ENCODE data around the gene SLC12A6.

GRCh38 chr15:34292621-34293020 is 45.0 kb downstream of the SLC12A6 start:
- TF ChIP-seq CTCF (IDR thresholded peaks at IDR 0.05) (no peak), REST (IDR thresholded peaks at IDR 0.05; ENCODE audit: insufficient read depth in 1 of 2, low read depth in 2 of 2, low read length in 1 of 2) (no peak), POLR2AphosphoS5 (IDR thresholded peaks at IDR 0.05; ENCODE audit: low read depth, low read length) (no peak), TCF7L2 (IDR thresholded peaks at IDR 0.05; ENCODE audit: low read depth, low read length) (no peak), SIN3A (IDR thresholded peaks at IDR 0.05; ENCODE audit: borderline replicate concordance, insufficient read depth, low read depth, low read length) (no peak)

Measured in Panc1 (cell line).